HG02571 (cell line): ENCODE data around the gene MYO1H.
"Not testable (repeated sequence)": the region's sequence is repeated elsewhere in the genome, so short reads cannot be mapped to it uniquely, and the experiment has no call there.

Experiments
- ATAC-seq: cut with Tn5 transposase; IDR thresholded peaks from one replicate; pipeline ENCODE4 v1.9.1; 2021; ENCODE audit warnings: mild to moderate bottlenecking, moderate library complexity; ENCODE audit not compliant: unreplicated experiment

The MYO1H gene

GRCh38 chr12:109347589-109347988, at the start of gene MYO1H:
Gene MYO1H (plus strand): TSS chr12:109347900. CDS start chr12:109347961, 61 bp downstream.
- ATAC-seq: no peak

- ATAC-seq: no peak
Observed at GRCh38 chr12:109299849-109300248, 47.9 kb upstream of the MYO1H start.

- no peak for ATAC-seq
Observed at GRCh38 chr12:109301643-109302168, 46.0 kb upstream of the MYO1H start.

- no peak for ATAC-seq
Observed at GRCh38 chr12:109302358-109302757, 45.3 kb upstream of the MYO1H start.

- ATAC-seq: no peak
Observed at GRCh38 chr12:109302770-109303169, 44.9 kb upstream of the MYO1H start.

- ATAC-seq: no peak
Observed at GRCh38 chr12:109304485-109304884, 43.2 kb upstream of the MYO1H start.

- ATAC-seq: no peak
Observed at GRCh38 chr12:109305547-109305946, 42.2 kb upstream of the MYO1H start.

GRCh38 chr12:109307051-109307450, 40.6 kb upstream of the MYO1H start:
- no peak for ATAC-seq

GRCh38 chr12:109308534-109309380, 38.9 kb upstream of the MYO1H start, which contains the start of gene FOXN4:
Gene FOXN4 (minus strand): TSS chr12:109309284. CDS start chr12:109308321, 963 bp downstream.
- ATAC-seq: no peak

GRCh38 chr12:109309381-109310246, 38.1 kb upstream of the MYO1H start:
- ATAC-seq: no peak

- ATAC-seq: no peak
Observed at GRCh38 chr12:109310247-109311125, 37.2 kb upstream of the MYO1H start.

GRCh38 chr12:109321294-109321693, 26.4 kb upstream of the MYO1H start:
- ATAC-seq: not testable (repeated sequence)

GRCh38 chr12:109329003-109329402, 18.7 kb upstream of the MYO1H start:
- no peak for ATAC-seq

- ATAC-seq: no peak
Observed at GRCh38 chr12:109329686-109330085, 18.0 kb upstream of the MYO1H start.

GRCh38 chr12:109330282-109331230, 17.1 kb upstream of the MYO1H start:
- ATAC-seq: no peak

- ATAC-seq: no peak
Observed at GRCh38 chr12:109331301-109331952, 16.3 kb upstream of the MYO1H start.

GRCh38 chr12:109334887-109335286, 12.8 kb upstream of the MYO1H start:
- ATAC-seq: no peak

- ATAC-seq: no peak
Observed at GRCh38 chr12:109336593-109336992, 11.1 kb upstream of the MYO1H start.

GRCh38 chr12:109343677-109344076, 4.0 kb upstream of the MYO1H start:
- ATAC-seq: no peak
